NCI-H510A (cell line): ENCODE measurements around the gene PALM2AKAP2.

Source experiments
- DNase-seq: peaks from one replicate; lab custom pipeline; 2025; lab: John Stamatoyannopoulos, UW

PALM2AKAP2 gene

GRCh38 chr9:109779711-109780452, at the start of gene PALM2AKAP2:
TSS of gene PALM2AKAP2 (plus strand) at chr9:109780198. CDS start at chr9:109780489, 291 bp downstream.
- peak; percentile 50 for DNase-seq

DNA sequence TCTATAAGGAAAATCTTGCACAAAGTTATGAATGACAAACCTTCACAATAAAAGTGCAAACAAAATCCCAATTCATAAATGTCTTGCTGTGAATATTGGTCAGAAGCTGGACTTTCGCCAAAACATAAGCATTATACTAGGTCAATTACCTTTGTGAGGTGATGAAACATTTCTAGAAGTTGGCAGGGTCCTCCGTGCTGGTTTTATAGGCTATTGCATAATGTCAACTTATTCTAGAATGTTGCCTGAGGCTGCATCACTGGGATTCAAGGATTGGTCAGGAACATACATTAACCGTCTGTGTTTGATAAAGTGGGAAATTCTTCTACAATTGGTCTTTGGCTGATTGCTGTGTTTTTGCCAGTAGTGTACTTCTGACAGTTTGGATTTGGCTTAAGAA, 49.8 kb upstream of the PALM2AKAP2 start:
- DNase-seq = no peak

- DNase-seq = no peak
These were observed 46.3 kb upstream of the PALM2AKAP2 start for GRCh38 chr9:109733690-109734089.

DNA sequence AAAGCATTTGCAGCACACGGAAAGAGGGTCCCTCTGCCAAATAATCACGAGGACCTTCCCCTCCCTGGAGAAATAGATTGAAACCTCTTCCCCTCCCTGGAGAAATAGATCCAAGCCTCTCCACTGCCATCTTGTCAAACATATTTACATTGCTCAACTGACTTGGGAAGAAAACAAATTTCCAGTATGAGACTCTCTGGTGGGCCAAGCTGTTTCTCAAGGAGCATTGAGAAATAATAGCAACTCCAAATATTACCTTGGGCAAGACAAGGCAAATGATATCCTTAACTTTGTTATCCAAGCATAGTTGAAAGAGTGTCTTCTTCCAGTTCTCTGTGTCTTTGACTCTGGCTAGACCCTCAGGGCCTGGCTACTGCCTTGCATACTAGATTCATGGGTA, 45.2 kb upstream of the PALM2AKAP2 start:
- DNase-seq = no peak

DNA sequence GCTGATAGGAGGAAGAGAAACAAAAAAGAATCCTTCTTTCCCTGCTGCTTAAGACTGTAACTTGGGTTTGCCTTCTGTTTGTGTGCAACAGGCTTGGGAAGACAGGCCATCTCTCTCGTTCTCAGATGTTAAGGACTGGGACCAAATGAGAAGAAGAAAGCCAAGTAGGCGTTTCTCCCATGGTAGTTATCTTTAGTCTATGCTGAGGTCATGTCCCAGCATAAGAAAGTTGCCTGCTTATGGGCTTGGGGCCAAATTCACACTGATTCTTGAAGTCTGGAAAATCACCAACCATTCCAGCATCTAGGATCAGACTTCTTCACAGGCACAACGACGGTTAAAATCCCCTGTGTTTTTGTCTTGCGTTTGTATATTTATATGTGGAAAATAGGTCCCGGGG, 44.2 kb upstream of the PALM2AKAP2 start:
- no peak for DNase-seq

DNA sequence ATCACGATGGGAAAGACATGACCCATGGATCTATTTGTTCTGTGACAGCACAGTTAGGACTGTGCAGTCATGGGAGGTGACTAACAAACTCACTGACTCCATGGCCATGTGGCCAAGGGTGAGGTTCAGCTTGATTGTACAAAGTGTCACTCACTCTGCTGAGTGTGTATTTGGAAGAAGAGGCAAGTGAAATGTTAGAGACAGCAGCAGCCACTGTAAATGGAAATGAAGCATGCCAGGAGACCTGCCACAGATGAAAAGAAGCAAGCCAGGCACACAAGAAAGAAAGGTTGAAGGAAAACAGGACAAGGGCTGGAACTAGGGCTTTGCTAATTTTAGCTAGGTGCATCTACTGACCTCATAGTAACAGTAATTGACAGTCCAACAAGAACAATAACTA, 42.7 kb upstream of the PALM2AKAP2 start:
- DNase-seq = no peak

GRCh38 chr9:109739760-109740159, 40.2 kb upstream of the PALM2AKAP2 start:
- no peak for DNase-seq

DNA sequence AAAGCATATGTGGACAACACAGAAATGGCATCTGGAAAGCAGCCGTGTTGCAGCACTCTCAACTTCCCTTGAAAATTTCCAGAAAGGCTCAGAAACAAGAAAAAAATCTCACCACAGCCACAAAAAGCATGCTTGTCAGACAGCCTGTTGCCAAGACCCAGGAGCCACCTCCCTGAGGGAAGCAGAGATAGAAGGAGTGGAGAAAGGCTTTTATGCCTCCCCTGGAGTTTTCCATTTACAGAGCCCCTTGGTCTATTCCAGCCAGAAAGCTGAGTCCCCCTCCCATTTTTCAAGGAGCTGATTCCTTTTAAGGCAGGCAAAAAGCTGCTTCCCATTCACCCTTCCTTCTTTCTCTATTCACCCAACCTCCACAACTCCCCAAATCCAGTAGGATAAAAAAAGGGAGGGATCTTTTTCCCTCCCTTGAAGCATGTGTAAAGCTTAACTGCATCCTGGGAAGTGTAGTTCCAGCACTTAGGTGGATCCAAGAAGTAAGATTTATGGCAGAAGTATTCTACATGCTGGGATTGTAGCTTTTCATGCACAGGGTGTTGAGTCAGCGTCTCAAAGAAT, 37.1 kb upstream of the PALM2AKAP2 start:
- no peak for DNase-seq

GRCh38 chr9:109743696-109744095, 36.3 kb upstream of the PALM2AKAP2 start:
- no peak for DNase-seq

DNA sequence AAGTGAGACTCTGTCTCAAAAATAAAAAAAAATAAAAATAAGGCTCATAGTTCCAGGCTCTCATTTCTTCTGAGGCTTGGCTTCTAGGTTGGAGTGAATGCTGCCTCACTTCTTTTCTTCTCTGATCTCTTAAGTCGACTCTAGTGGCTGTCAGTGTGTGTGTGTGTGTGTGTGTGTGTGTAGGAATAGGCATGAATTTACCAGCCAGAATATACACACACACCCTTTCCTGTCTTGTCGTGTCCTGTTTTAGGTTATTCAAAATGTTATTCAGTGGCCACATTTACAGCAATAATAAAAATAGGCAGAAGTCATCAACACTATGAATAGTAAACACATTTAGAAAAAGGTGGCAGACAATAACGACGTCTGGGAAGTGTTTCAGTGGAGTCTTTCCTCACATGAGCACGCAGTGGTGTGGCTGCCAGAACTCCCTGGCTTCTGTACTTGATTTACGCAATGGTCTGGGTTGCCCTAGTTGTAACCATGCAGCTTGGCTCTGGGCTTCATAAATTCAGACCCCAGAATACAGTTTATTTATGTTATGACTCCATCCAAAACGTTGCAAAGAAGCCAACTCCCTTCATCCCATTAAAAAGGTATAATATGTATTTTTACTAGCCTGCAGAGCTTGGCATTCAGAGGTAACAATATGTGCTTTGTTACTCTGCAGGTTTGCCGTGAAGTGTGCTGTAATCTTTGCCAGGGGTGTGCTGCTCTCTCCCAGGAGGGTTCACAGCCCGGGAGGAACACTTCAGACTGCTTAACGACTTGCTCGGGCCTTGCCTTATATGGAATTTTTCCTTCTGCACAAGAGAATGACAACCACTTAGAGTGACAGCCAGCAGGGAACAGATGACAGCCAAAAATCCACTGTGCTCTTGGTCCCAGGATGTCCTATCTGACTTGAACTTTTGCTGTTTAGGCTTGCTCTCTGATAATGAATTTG, 34.4 kb upstream of the PALM2AKAP2 start:
- no peak for DNase-seq

- no peak for DNase-seq
These were observed 28.7 kb upstream of the PALM2AKAP2 start for GRCh38 chr9:109751253-109751652.

DNA sequence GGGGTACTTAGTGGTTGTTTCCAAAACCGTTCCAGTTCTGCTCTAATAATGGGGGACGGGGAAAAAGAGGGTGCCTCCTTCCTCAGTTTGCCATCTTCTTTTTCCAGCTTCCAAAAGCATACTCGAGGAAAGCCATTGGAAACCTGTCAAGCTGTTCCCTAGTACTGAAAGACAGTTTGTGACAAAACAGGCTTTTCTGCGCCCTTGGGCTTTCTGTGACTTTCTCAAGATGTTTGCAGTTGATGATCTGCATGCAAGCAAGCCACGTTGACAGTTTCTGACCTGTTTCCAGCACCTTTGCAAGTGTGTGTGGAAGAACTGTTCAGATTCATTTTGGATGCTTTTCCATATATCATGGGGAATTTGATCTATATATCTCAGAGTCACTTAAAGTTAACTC, 26.7 kb upstream of the PALM2AKAP2 start:
- DNase-seq = no peak

- no peak for DNase-seq
These were observed 25.0 kb upstream of the PALM2AKAP2 start for GRCh38 chr9:109755040-109755439.

DNA sequence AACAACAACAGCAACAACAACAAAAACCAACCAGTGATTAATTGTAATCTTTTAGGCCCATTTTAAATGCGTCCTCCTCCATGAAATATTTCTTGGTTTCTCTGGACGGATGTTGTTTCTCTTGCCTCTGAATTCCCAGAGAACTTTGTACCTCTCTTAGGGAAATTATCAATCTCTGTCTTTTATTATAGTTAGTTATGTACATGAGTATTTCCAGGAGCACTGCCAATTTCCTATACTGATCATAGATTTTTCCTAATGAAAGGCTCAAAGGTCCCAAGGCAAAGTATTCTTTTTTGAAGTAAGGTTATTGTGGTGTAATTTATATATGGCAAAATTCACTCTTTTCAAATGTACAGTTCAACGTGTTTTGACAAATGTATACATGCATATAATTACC, 20.4 kb upstream of the PALM2AKAP2 start:
- no peak for DNase-seq

DNA sequence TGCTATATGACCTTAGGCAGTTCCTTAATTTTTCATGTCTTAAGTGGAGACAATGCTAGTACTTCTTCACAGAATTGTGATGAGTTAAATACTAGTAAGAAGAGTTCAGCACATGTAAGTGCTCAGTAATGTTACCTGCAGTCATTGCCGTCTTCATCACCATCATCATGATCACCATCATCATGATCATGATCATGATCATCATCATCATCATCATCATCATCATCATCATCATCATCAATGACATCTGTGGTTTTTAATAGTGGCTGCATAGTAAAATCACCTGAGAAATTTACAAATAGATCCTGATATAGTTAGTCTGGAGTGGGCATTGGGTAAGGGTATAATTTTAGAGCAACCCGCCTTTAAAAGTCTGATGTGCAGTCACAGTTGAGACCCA, 14.7 kb upstream of the PALM2AKAP2 start:
- no peak for DNase-seq

DNA sequence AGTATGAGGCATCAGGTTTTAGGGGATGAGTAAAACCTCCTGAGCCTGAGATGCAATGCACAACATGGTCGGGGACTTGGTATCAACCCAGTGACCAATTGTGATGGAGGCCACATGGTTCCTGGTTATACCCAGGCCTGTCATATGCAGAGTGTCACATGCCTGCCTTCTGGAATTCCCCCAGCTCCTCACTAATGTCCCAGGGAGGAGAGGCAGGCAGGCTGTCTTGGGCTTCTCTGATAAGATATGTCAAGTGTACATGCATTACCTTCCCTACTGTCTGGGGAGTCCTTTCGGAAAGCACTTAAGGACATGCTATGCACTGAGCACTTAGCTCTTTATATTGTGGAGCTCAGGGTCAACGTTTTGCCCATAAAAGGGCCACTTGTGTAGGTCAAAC, 14.2 kb upstream of the PALM2AKAP2 start:
- no peak for DNase-seq

DNA sequence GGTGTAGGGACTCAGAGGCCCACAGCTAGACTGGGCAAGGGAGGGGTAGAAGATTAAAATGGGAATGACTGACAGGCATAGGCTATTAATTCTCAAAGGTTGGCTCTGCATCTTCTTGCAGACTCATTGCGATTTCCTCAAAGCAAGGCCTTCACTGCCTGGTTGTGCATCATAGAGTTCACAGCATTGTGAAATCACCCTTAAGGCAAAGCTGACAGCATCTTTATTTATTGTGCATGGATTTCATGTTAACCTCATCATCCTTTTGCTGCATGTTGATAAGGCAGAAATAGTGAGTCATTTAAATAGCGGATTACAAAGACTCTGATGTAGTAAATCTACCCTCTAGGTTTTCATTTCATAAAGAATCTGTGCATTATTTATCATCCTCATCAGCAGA, 13.6 kb upstream of the PALM2AKAP2 start:
- DNase-seq = no peak

- DNase-seq = no peak
These were observed 12.6 kb upstream of the PALM2AKAP2 start for GRCh38 chr9:109767404-109767803.

- DNase-seq = no peak
These were observed 12.2 kb upstream of the PALM2AKAP2 start for GRCh38 chr9:109767814-109768213.

- DNase-seq = no peak
These were observed 10.7 kb upstream of the PALM2AKAP2 start for GRCh38 chr9:109769250-109769649.

GRCh38 chr9:109770101-109770500, 9.9 kb upstream of the PALM2AKAP2 start:
- DNase-seq = no peak

DNA sequence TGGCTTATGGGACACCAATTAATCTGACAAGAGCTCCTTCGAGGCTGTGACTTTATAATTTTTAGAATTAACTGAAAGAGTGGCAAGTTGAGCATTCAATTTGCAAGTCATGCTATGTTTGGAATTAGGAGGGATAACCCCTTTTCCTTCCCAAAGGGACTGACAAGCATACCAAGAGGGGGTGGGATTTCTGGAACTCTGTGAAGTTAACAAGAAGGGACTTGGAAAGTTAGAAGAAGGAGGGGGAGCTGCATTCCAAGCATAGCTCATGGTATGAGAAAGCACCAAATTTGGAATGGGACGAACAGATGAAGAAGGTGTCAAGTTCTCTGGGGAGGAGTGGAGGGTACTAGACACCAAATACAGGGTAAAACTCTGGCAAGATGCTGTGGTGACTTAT, 8.9 kb upstream of the PALM2AKAP2 start:
- DNase-seq = no peak
